ENCODE results near the gene COPRS. TPM values are rescaled to one million over a fixed set of nuclear protein-coding genes. Genes with fewer than 3 reads are reported as not detected.
"Not testable (repeated sequence)": the region's sequence is repeated elsewhere in the genome, so short reads cannot be mapped to it uniquely, and the experiment has no call there.

Gene COPRS
- total RNA-seq, 1 experiment from 2014 or later, result 46.8 TPM

DNA sequence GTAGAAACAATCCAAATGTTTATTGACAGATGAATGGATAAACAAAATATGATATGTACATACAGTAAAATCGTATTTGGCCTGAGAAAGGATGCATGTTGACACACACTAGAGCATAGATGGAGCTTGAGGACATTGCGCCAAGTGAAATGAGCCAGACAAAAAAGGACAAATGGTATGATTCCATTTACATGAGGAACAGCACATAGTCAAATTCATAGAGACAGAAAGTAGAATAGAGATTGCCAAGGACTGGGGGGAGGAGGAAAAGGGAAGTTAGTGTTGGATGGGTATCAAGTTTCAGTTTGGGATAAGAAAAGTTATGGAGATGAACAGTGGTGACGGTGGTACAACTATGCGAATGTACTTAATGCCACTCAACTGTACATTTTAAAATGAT, 47.9 kb downstream of the COPRS start:
- Mint-ChIP-seq H3K27ac (ENCODE audit: low read depth, unreplicated experiment) (no peak overlapping the region), H3K9me3 (ENCODE audit: unreplicated experiment) (no peaks in the 10 kb centered on the region), H3K27me3 (ENCODE audit: insufficient read depth, unreplicated experiment) (no peaks in the 10 kb centered on the region), H3K4me3 (ENCODE audit: unreplicated experiment) (no peak overlapping the region), H3K36me3 (ENCODE audit: insufficient read depth, unreplicated experiment) (no peaks in the 10 kb centered on the region), H3K4me1 (ENCODE audit: insufficient read depth, unreplicated experiment) (peaks cover 5% of the 10 kb centered on the region)
- TF ChIP-seq CTCF (IDR thresholded peaks at IDR 0.05; ENCODE audit: unreplicated experiment), result no peak
- BruUV-seq (replicated peaks), result no TSS peak
- intact Hi-C loops (cut with micrococcal nuclease), result no loop called here
- CTCF ChIA-PET, result no interaction called here
- DNase-seq (ENCODE audit: unreplicated experiment), result no peak
- POLR2A ChIA-PET, result interaction anchor here (0.6 to 0.7 kb wide), 2 partner anchors 22 to 25 kb away, joined by 3 read pairs; no protein-coding TSS in a partner anchor

DNA sequence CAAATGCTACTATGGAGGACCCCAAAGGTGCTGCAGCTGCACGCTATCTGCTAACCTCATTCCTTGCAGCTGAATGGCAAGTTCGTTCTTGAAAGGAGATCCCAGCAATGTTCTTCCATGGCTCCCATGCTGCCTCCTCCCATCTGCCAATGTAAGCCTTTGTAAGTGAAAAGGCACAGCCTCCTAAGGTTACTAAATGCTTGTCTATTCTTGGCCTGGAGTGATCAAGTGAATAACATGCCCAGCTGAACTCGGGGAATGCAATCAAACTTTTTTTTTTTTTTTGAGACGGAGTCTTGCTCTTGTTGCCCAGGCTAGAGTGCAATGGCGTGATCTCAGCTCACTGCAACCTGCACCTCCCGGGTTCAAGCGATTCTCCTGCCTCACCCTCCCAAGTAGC, 49.2 kb downstream of the COPRS start:
- DNase-seq (ENCODE audit: unreplicated experiment); H3K4me1 Mint-ChIP-seq (ENCODE audit: insufficient read depth, unreplicated experiment); H3K27ac Mint-ChIP-seq (ENCODE audit: low read depth, unreplicated experiment); H3K4me3 Mint-ChIP-seq (ENCODE audit: unreplicated experiment); H3K9me3 Mint-ChIP-seq (ENCODE audit: unreplicated experiment); BruUV-seq (replicated peaks); H3K27me3 Mint-ChIP-seq (ENCODE audit: insufficient read depth, unreplicated experiment); H3K36me3 Mint-ChIP-seq (ENCODE audit: insufficient read depth, unreplicated experiment); intact Hi-C loops (cut with micrococcal nuclease); CTCF ChIA-PET: not testable (repeated sequence)
- POLR2A ChIA-PET, result interaction anchor here (1.2 kb wide), 1 partner anchor 21 kb away, joined by 3 read pairs; no protein-coding TSS in a partner anchor

- CTCF ChIA-PET, result interaction anchor here (0.7 to 1.0 kb wide), 2 partner anchors 10 to 195 kb away, joined by 3 read pairs; no protein-coding TSS in a partner anchor
- H3K27me3 Mint-ChIP-seq (ENCODE audit: insufficient read depth, unreplicated experiment), result no peaks in the 10 kb centered on the region
Observed at GRCh38 chr17:31808521-31809050, 50.5 kb downstream of the COPRS start.

GRCh38 chr17:31807846-31808245, 51.2 kb downstream of the COPRS start:
- H3K9me3 Mint-ChIP-seq (ENCODE audit: unreplicated experiment), result no peaks in the 10 kb centered on the region
- peaks cover under 1% of the 10 kb centered on the region for H3K36me3 Mint-ChIP-seq (ENCODE audit: insufficient read depth, unreplicated experiment)
- no TSS peak for BruUV-seq (replicated peaks)
- TF ChIP-seq CTCF (IDR thresholded peaks at IDR 0.05; ENCODE audit: unreplicated experiment), result no peak
- ChIA-PET CTCF (interaction anchor here (0.6 to 1.0 kb wide), 2 partner anchors 9 to 1159 kb away, joined by 3 read pairs; no protein-coding TSS in a partner anchor), POLR2A (interaction anchor here (1.3 kb wide), 1 partner anchor 9 kb away, joined by 6 read pairs; no protein-coding TSS in a partner anchor)
- no peak for DNase-seq (ENCODE audit: unreplicated experiment)
- H3K27me3 Mint-ChIP-seq (ENCODE audit: insufficient read depth, unreplicated experiment), result no peaks in the 10 kb centered on the region
- intact Hi-C loops (cut with micrococcal nuclease), result no loop called here
- peaks cover 5% of the 10 kb centered on the region for H3K4me1 Mint-ChIP-seq (ENCODE audit: insufficient read depth, unreplicated experiment)
- H3K4me3 Mint-ChIP-seq (ENCODE audit: unreplicated experiment), result no peak overlapping the region
- H3K27ac Mint-ChIP-seq (ENCODE audit: low read depth, unreplicated experiment), result no peak overlapping the region

More at GRCh38 chr17:31808521-31809050, 50.5 kb downstream of the COPRS start:
- no peaks in the 10 kb centered on the region for H3K36me3 Mint-ChIP-seq (ENCODE audit: insufficient read depth, unreplicated experiment)
- no peak for DNase-seq (ENCODE audit: unreplicated experiment)
- peaks cover 5% of the 10 kb centered on the region for H3K4me1 Mint-ChIP-seq (ENCODE audit: insufficient read depth, unreplicated experiment)
- no peaks in the 10 kb centered on the region for H3K9me3 Mint-ChIP-seq (ENCODE audit: unreplicated experiment)
- intact Hi-C loops (cut with micrococcal nuclease), result no loop called here
- no peak overlapping the region for H3K4me3 Mint-ChIP-seq (ENCODE audit: unreplicated experiment)
- BruUV-seq (replicated peaks), result no TSS peak
- POLR2A ChIA-PET, result interaction anchor here (1.3 kb wide), 1 partner anchor 8 kb away, joined by 6 read pairs; no protein-coding TSS in a partner anchor
- TF ChIP-seq CTCF (IDR thresholded peaks at IDR 0.05; ENCODE audit: unreplicated experiment), result no peak
- H3K27ac Mint-ChIP-seq (ENCODE audit: low read depth, unreplicated experiment), result peak overlapping the region; percentile 40

Measured in MCF 10A (cell line).